K562 (cell line): ENCODE measurements around the gene PSMA6. TPM values are rescaled to one million over a fixed set of nuclear protein-coding genes. Genes with fewer than 3 reads are reported as not detected.

Experiments used
- ATAC-seq: fragments of 200-7000 bp; cut with Tn5 transposase; 3 replicates; pipeline ENCODE4 v1.9.1; 2020; ENCODE audit warnings: moderate library complexity
- BruUV-seq: library from RNA; stranded (reverse); fragments of 400-500 nt; replicated peaks from 2 replicates; lab custom pipeline; 2021; lab: Mats Ljungman, UMichigan
- CTCF ChIA-PET: fragments of 300-600 bp; formaldehyde crosslinking; extraction: SDS; loops from one replicate; lab custom pipeline; 2021; ENCODE audit warnings: low intra/inter-chr PET ratio; lab: Yijun Ruan, JAX
- POLR2A ChIA-PET: fragments of 300-600, 350-650 bp; sonication (Branson Sonifier 250); formaldehyde crosslinking; extraction: SDS; loops from one replicate; lab custom pipeline; 2021; ENCODE audit warnings: antibody characterized with exemption, inconsistent platforms; lab: Yijun Ruan, JAX
- DNase-seq, 4 experiments: peaks; one replicate each; pipeline versions ENCODE4 v3.0.0 to v3.0.0-alpha.2; 2011 to 2018; ENCODE audit warnings: low spot score in 3 of 4, mixed read lengths in 3 of 4; ENCODE audit errors: extremely low read depth in 1 of 4
- FAIRE-seq: peaks from 2 replicates; lab custom pipeline; 2011; peaks lifted over from hg19 to GRCh38; lab: Jason Lieb, UNC
- H2AFZ ChIP-seq: 2 replicates; pipeline ENCODE4 v1.6.0; 2011; ENCODE audit warnings: low read depth, low read length, control low read depth, inconsistent platforms
- H3K27ac ChIP-seq: fragments of 200-600 bp; 3 replicates; pipeline ENCODE4 v1.8.0; 2011; ENCODE audit warnings: low read depth, mild to moderate bottlenecking, control low read depth, inconsistent platforms, low read length, moderate library complexity, mixed read lengths; ENCODE audit errors: extremely low read depth
- H3K27me3 ChIP-seq, 2 experiments: fragments of 300-600 bp in 1 of 2; 2 replicates in 1 of 2; 3 replicates in 1 of 2; pipeline versions ENCODE4 v1.6.0 to v1.8.0; 2011; ENCODE audit warnings: inconsistent platforms in 2 of 2, low read length in 2 of 2, mild to moderate bottlenecking in 1 of 2, mixed read lengths in 1 of 2, moderate library complexity in 1 of 2; ENCODE audit not compliant: control insufficient read depth in 2 of 2, insufficient read depth in 2 of 2
- H3K36me3 ChIP-seq: fragments of 300-600 bp; 3 replicates; pipeline ENCODE4 v1.8.0; 2011; ENCODE audit warnings: mild to moderate bottlenecking, low read length, inconsistent platforms; ENCODE audit not compliant: control insufficient read depth, insufficient read depth
- H3K4me1 ChIP-seq, 2 experiments: fragments of 200-600 bp in 1 of 2; replicated peaks in 1 of 2; 2 replicates in 1 of 2; 3 replicates in 1 of 2; pipeline versions ENCODE4 v1.5.1 to v1.8.0; 2011; ENCODE audit warnings: inconsistent platforms in 2 of 2, low read length in 2 of 2, mild to moderate bottlenecking in 1 of 2, mixed read lengths in 1 of 2, moderate library complexity in 1 of 2; ENCODE audit not compliant: control insufficient read depth in 2 of 2, insufficient read depth in 2 of 2
- H3K4me2 ChIP-seq: 2 replicates; pipeline ENCODE4 v1.6.1; 2011; ENCODE audit warnings: low read length, control low read depth, inconsistent platforms, mixed read lengths; ENCODE audit not compliant: insufficient read depth
- H3K4me3 ChIP-seq: fragments of 200-600 bp; sonication (generic), shearing (Covaris generic); 2 replicates; pipeline ENCODE4 v1.5.1; 2016; ENCODE audit warnings: control low read depth, inconsistent platforms
- H3K79me2 ChIP-seq: fragments of 200-600 bp; 3 replicates; pipeline ENCODE4 v1.8.0; 2011; ENCODE audit warnings: low read length, inconsistent platforms; ENCODE audit not compliant: control insufficient read depth, insufficient read depth
- H3K9ac ChIP-seq, 2 experiments: 2 replicates each; pipeline versions ENCODE4 v1.6.0 to v1.6.1; 2011; ENCODE audit warnings: low read depth in 2 of 2, low read length in 2 of 2, control low read depth in 1 of 2, inconsistent platforms in 1 of 2, mild to moderate bottlenecking in 1 of 2, mixed read lengths in 1 of 2; ENCODE audit not compliant: insufficient read depth in 1 of 2
- H3K9me1 ChIP-seq: one replicate; pipeline ENCODE4 v1.6.0; 2011; ENCODE audit warnings: inconsistent platforms, mild to moderate bottlenecking, low read length, moderate library complexity; ENCODE audit not compliant: control insufficient read depth, insufficient read depth
- H3K9me3 ChIP-seq: replicated peaks from 2 replicates; pipeline ENCODE4 v1.5.1; 2011; ENCODE audit warnings: low read depth, low read length, inconsistent platforms; ENCODE audit not compliant: control insufficient read depth, insufficient read depth
- H4K20me1 ChIP-seq: replicated peaks from 2 replicates; pipeline ENCODE4 v1.6.1; 2011; ENCODE audit warnings: low read length, inconsistent platforms, mixed read lengths; ENCODE audit not compliant: control insufficient read depth, insufficient read depth
- PML ChIP-seq: IDR thresholded peaks from 2 replicates; pipeline ENCODE4 v1.6.1; 2012; ENCODE audit warnings: low read length, inconsistent platforms
- RBFOX2 ChIP-seq: fragments of 200-400 bp; formaldehyde crosslinking; IDR thresholded peaks from 2 replicates; pipeline ENCODE4 v1.6.1; 2017; ENCODE audit warnings: low read depth, mild to moderate bottlenecking, low read length, moderate library complexity
- SMAD4 ChIP-seq: fragments of 250-450 bp; sonication (Bioruptor Pico); conservative IDR thresholded peaks from 2 replicates; pipeline ENCODE4 v1.8.0; 2021; ENCODE audit warnings: inconsistent platforms, mild to moderate bottlenecking, moderate library complexity
- ZNF592 ChIP-seq: fragments of 450-650 bp; IDR thresholded peaks from 2 replicates; pipeline ENCODE4 v1.6.1; 2017; ENCODE audit warnings: antibody characterized with exemption, mild to moderate bottlenecking
- WGBS: fragments of 100-300 bp; shearing (Covaris generic); methylation state at CpG from one replicate; pipeline ENCODE4 v1.1.6; 2016; ENCODE audit warnings: low coverage, mixed read lengths; ENCODE audit not compliant: insufficient coverage; ENCODE audit errors: missing lambda C conversion rate; 5-methylcytosine and 5-hydroxymethylcytosine counted together
- in situ Hi-C: fragments of 300-500 bp; cut with MboI; formaldehyde crosslinking; loops from 4 replicates; pipeline ENCODE4 v1.15.0; 2018; ENCODE audit warnings: inconsistent platforms, mixed read lengths
- intact Hi-C: fragments of 100-400 bp; cut with micrococcal nuclease; formaldehyde crosslinking; loops from 2 replicates; pipeline ENCODE4 v1.14.2; 2022
- polyA plus RNA-seq, 8 experiments: library from polyadenylated mRNA; depleted of rRNA in 4 of 8; stranded (reverse) in 5 of 8; unstranded in 3 of 8; fragments of >200 nt; fragmentation: Nextera tagmentation in 2 of 8; fragmentation: Illumina TruSeq in 1 of 8; extraction: Ambion mirVana in 2 of 8; extraction: Trizol in 1 of 8; gene quantifications; 2 replicates each; pipeline versions ENCODE4 v1.2.1 to v1.2.3, GENCODE V29; 2011 to 2014; ENCODE audit warnings: inconsistent platforms in 1 of 8, missing spikeins in 1 of 8
- total RNA-seq, 7 experiments: library from RNA; depleted of rRNA in 6 of 7; stranded (reverse); fragments of >200 nt in 6 of 7; fragmentation: Illumina TruSeq in 2 of 7; extraction: Trizol in 2 of 7; gene quantifications; 2 replicates each; pipeline versions ENCODE4 v1.2.1 to v1.2.3, GENCODE V29; 2011 to 2021; ENCODE audit warnings: low replicate concordance in 1 of 7
- TF ChIP-seq, protein P1 (sequence below): fragments of 250-450 bp; sonication (Bioruptor Pico); IDR thresholded peaks from 2 replicates; pipeline ENCODE4 v1.4.0; 2020
- TF ChIP-seq, protein P2 (sequence below), 3 experiments: IDR thresholded peaks in 2 of 3; conservative IDR thresholded peaks in 1 of 3; 2 replicates each; pipeline ENCODE4 v1.5.1; 2011 to 2012; ENCODE audit warnings: low read length in 3 of 3, mild to moderate bottlenecking in 3 of 3, control low read depth in 2 of 3, improper control_type of control experiment in 1 of 3, inconsistent platforms in 1 of 3, low read depth in 1 of 3, mixed read lengths in 1 of 3, moderate library complexity in 1 of 3; ENCODE audit not compliant: insufficient read depth in 2 of 3

The PSMA6 gene
- total and polyA plus RNA-seq, 9 of the 15 experiments (the other 6 are each of a cell fraction or from before 2014, with no cell fraction given) = 210 to 952 (median 288) TPM

GRCh38 chr14:35333797-35334743 is 41.9 kb downstream of the PSMA6 start:
- ATAC-seq (peak; percentile 40), DNase-seq (peak in 1 of 4 experiments; percentile 48), FAIRE-seq (no peak)
- Histone ChIP-seq H3K27ac (no peak overlapping the region), H3K9me3 (no peaks in the 10 kb centered on the region), H3K9me1 (peaks cover 4% of the 10 kb centered on the region), H3K79me2 (no peaks in the 10 kb centered on the region), H3K9ac (peak overlapping the region in 1 of 2 experiments; percentile 61; a peak in 1 of 4 replicates), H3K36me3 (no peaks in the 10 kb centered on the region), H4K20me1 (no peaks in the 10 kb centered on the region), H3K4me3 (no peak overlapping the region), H3K4me1 (peaks cover 43 to 51% of the 10 kb centered on the region in 2 experiments), H2AFZ (peak overlapping the region; percentile 81), H3K27me3 (no peaks in the 10 kb centered on the region), H3K4me2 (no peak overlapping the region)
- ChIA-PET POLR2A (interaction anchor here (0.7 to 1.6 kb wide), 3 partner anchors 15 to 70 kb away, joined by 4 to 6 read pairs (median 5); no protein-coding TSS in a partner anchor), CTCF (no interaction called here)
- BruUV-seq = no TSS peak
- WGBS = 72% methylated on average over 9 of the region's 15 CpGs
- intact Hi-C loops = loop anchor here (5.0 kb wide), 2 partner anchors 33 to 68 kb away; partner anchors contain the start of gene NFKBIA
- in situ Hi-C loops = no loop called here
- TF ChIP-seq, protein P1, sequence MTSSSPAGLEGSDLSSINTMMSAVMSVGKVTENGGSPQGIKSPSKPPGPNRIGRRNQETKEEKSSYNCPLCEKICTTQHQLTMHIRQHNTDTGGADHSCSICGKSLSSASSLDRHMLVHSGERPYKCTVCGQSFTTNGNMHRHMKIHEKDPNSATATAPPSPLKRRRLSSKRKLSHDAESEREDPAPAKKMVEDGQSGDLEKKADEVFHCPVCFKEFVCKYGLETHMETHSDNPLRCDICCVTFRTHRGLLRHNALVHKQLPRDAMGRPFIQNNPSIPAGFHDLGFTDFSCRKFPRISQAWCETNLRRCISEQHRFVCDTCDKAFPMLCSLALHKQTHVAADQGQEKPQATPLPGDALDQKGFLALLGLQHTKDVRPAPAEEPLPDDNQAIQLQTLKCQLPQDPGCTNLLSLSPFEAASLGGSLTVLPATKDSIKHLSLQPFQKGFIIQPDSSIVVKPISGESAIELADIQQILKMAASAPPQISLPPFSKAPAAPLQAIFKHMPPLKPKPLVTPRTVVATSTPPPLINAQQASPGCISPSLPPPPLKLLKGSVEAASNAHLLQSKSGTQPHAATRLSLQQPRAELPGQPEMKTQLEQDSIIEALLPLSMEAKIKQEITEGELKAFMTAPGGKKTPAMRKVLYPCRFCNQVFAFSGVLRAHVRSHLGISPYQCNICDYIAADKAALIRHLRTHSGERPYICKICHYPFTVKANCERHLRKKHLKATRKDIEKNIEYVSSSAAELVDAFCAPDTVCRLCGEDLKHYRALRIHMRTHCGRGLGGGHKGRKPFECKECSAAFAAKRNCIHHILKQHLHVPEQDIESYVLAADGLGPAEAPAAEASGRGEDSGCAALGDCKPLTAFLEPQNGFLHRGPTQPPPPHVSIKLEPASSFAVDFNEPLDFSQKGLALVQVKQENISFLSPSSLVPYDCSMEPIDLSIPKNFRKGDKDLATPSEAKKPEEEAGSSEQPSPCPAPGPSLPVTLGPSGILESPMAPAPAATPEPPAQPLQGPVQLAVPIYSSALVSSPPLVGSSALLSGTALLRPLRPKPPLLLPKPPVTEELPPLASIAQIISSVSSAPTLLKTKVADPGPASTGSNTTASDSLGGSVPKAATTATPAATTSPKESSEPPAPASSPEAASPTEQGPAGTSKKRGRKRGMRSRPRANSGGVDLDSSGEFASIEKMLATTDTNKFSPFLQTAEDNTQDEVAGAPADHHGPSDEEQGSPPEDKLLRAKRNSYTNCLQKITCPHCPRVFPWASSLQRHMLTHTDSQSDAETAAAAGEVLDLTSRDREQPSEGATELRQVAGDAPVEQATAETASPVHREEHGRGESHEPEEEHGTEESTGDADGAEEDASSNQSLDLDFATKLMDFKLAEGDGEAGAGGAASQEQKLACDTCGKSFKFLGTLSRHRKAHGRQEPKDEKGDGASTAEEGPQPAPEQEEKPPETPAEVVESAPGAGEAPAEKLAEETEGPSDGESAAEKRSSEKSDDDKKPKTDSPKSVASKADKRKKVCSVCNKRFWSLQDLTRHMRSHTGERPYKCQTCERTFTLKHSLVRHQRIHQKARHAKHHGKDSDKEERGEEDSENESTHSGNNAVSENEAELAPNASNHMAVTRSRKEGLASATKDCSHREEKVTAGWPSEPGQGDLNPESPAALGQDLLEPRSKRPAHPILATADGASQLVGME (CRISPR knock-in tag) = no peak
- no peak for TF ChIP-seq PML
- TF ChIP-seq, protein P2, sequence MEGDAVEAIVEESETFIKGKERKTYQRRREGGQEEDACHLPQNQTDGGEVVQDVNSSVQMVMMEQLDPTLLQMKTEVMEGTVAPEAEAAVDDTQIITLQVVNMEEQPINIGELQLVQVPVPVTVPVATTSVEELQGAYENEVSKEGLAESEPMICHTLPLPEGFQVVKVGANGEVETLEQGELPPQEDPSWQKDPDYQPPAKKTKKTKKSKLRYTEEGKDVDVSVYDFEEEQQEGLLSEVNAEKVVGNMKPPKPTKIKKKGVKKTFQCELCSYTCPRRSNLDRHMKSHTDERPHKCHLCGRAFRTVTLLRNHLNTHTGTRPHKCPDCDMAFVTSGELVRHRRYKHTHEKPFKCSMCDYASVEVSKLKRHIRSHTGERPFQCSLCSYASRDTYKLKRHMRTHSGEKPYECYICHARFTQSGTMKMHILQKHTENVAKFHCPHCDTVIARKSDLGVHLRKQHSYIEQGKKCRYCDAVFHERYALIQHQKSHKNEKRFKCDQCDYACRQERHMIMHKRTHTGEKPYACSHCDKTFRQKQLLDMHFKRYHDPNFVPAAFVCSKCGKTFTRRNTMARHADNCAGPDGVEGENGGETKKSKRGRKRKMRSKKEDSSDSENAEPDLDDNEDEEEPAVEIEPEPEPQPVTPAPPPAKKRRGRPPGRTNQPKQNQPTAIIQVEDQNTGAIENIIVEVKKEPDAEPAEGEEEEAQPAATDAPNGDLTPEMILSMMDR (IDR thresholded peaks at IDR 0.05 in 2 of 3, conservative IDR thresholded peaks at IDR 0.05 in 1 of 3; ENCODE audit: insufficient read depth in 2 of 3, low read depth in 1 of 3, low read length in 3 of 3) = peak; percentile 39 to 55 (median 42); a peak in 4 of 6 replicates
- TF ChIP-seq SMAD4 (CRISPR knock-in tag) = 0 out of 2 replicates have a peak, but pooled peaks have one; percentile 27
- 0 out of 2 replicates have a peak, but pooled peaks have one; percentile 24 for TF ChIP-seq RBFOX2
- peak; percentile 66; the same call in 1 of the 2 replicates for TF ChIP-seq ZNF592
